ENCODE data around the gene METTL9.
"Not testable (repeated sequence)": the region's sequence is repeated elsewhere in the genome, so short reads cannot be mapped to it uniquely, and the experiment has no call there.

DNA sequence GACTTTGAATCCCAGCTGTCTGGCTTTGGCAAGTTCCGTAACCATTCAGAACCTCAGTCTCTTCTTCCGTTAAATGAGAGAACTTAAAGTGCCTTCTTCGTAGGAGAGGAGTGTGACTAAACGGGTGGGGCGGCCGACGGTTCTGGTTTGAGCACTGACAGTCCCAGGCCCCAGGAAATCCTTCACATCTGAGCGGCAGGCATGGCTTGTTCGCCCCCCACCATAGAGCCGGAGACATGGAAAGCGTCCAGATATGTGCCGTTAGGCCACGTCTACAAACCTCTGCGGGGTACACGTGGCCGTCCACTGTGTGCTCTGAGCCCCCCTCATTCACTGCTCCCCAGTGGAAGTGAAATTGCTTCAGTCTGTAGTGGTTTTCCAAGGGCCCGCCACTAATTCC lies 49.4 kb upstream of the METTL9 start:
- TF ChIP-seq, protein P1, sequence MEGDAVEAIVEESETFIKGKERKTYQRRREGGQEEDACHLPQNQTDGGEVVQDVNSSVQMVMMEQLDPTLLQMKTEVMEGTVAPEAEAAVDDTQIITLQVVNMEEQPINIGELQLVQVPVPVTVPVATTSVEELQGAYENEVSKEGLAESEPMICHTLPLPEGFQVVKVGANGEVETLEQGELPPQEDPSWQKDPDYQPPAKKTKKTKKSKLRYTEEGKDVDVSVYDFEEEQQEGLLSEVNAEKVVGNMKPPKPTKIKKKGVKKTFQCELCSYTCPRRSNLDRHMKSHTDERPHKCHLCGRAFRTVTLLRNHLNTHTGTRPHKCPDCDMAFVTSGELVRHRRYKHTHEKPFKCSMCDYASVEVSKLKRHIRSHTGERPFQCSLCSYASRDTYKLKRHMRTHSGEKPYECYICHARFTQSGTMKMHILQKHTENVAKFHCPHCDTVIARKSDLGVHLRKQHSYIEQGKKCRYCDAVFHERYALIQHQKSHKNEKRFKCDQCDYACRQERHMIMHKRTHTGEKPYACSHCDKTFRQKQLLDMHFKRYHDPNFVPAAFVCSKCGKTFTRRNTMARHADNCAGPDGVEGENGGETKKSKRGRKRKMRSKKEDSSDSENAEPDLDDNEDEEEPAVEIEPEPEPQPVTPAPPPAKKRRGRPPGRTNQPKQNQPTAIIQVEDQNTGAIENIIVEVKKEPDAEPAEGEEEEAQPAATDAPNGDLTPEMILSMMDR (conservative IDR thresholded peaks at IDR 0.05; ENCODE audit: low read length), result not testable (repeated sequence)
- TF ChIP-seq EZH2phosphoT487 (IDR thresholded peaks at IDR 0.05; ENCODE audit: borderline replicate concordance, low read depth, low read length), result not testable (repeated sequence)
